ENCODE results near the gene RIPOR3.
"Not testable (repeated sequence)": the region's sequence is repeated elsewhere in the genome, so short reads cannot be mapped to it uniquely, and the experiment has no call there.

The RIPOR3 gene

DNA sequence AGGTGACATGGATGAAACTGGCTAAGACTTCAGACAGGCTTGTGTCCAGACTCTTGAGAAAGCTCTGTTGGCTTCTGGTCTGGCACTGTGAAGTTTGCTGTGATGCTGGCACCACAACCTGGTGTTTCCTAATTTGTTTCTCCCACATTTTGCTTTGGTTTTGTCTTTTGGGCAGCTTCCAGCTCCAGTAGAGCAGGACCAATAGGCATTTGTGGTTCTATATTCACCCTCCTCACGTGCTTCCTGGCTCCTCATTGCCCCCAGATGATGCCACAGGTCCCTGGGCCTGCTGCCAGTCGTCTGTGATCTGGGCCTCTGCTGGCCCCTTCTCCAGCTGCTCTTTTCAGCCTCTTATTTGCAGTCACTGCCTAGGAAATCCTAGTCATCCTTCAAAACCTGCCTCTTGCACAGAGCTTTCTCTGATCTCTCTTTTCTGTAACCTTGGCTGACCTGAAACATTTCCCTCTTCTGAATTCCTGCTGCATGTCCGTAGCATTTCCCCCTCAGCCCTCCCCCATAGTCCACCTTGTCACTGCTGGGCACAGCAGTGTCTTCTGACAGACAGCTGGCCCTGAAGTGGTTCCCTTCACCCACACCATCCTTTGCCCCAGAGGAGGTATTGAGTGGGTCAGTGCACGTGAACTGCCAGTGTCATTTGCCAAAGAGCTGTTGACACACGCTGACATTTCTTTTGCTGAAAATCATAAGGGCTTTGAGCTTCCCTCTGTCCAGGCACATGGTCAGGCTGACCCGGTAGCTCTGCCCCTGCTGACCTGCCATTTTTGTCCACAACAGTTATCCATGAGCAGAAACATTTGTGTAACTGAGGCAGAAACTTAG is 118.2 kb downstream of the RIPOR3 start:
- DNase-seq (ENCODE audit: low spot score) = peak; percentile 75

DNA sequence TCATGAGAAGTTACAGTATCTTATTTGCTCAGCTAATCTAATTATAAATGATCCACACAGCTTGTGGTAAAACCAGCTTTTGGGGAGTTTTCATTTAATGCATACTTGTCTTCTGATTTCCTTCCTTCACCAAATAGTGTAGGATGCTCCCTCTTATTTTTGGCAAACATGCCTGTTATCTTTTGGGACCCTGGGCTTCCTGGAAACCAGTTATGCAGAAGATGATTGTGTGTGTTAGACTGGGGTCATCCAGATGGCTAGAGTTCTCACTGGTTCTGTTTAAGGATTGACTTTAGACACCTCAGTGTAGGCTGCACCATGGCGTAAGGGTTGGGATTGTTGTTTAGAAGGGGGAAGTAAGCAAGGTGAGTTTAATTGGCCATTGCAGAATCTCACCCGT is 119.9 kb downstream of the RIPOR3 start:
- no peak for DNase-seq (ENCODE audit: low spot score)

DNA sequence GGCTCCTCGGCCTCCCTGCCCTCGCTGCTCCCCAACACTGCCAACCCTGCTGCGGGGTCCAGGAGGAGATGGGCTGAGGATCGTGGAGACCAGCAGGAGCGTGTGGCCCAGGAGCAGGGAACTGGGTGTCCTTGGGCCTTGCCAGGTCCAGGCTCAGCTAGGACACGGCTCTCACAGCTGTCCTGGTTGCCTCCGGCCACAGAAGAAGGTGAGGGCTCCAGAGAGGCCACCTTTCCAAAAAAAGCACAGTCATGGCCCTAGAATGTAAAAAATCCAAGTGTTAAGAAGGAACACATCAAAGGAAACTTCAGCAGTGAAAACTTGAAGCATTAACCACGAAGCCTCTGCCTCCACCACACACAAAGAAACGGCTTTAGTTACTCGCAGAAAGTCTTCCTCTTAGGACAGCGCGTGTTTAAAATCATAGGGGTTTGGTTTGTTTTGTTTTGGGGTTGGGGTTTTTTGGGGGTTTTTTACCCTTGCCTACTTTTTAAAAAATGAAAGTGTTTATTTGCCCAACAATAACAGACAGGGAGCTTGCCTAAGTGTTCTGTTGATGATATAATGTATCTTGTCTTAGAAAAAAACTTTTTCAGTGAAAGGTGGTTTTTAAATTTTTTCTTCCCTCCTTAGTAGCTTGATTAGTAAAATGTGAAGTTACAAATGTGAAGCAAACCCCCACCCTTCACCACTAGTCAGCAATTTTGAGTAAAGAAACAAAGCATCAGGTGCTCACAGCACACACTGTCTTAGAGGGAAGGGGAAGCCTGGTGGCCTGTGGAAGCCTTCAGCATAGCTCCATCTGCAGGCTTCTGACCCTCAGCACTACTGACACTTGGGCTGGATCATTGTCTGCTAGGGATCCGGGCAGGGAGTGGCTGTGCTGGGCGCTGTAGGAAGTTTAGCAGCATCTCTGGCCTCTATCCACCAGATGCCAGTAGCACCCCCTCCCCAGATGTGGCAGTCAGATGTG is 121.2 kb downstream of the RIPOR3 start:
- DNase-seq (ENCODE audit: low spot score) = no peak

DNA sequence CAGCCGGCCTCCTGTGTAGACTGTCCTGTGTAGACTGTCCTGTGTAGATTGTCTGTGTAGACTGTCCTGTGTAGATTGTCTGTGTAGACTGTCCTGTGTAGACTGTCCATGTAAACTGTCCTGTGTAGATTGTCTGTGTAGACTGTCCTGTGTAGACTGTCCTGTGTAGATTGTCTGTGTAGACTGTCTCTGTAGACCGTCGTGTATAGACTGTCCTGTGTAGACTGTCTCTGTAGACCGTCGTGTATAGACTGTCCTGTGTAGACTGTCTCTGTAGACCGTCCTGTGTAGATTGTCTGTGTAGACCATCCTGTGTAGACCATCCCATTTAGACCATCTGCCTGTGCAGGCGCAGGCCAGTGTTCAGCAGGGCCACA is 121.9 kb downstream of the RIPOR3 start:
- not testable (repeated sequence) for DNase-seq (ENCODE audit: low spot score)

DNA sequence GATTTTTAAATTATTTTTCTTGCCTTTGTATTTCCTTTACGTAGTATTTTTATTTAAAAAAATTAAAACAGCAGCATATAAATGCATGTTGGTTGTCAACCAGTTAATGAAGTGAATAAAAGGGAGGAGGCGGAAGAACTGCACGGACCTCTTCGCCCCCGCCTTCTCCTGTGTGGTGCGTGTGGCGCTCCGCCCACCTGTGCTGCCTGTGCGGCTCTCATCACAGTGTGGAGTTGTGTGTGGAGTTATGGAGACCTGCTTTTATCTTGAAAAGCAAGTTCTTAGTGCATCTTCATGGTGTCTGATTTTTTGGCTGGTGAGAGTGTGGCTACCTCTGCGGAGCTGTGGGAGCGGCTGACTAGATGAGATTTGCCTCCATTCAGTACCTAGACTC is 122.8 kb downstream of the RIPOR3 start:
- DNase-seq (ENCODE audit: low spot score) = no peak

DNA sequence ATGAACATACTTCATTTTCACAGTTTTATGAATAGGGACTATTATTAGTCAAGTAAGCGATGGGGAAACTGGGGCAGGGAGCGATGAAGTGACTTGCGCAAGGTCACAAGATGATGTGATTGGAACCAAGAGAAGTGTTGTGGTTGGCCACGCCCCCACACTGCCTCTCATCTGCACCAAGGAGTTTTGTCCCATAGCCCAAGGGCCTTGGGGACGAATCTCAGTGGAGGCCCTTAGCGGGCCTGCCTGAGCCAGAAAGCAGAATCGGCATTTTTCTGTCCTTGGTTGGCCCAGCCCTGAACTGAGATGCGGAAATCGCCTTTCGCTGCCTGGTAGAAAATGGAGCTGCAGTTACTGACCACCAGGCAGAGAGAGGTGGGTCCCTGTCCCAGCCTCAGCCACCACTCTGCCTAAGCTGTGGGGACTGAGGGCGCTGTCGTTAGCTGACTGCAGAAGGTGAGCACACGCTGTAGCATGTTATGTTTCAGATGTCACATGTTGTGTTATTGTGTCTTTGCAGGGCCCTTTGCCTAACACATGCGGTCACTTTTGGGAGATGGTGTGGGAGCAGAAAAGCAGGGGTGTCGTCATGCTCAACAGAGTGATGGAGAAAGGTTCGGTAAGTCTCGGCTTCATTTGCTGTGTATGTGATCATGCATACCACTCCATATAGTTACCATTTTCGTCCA is 123.3 kb downstream of the RIPOR3 start:
- DNase-seq (ENCODE audit: low spot score) = no peak

DNA sequence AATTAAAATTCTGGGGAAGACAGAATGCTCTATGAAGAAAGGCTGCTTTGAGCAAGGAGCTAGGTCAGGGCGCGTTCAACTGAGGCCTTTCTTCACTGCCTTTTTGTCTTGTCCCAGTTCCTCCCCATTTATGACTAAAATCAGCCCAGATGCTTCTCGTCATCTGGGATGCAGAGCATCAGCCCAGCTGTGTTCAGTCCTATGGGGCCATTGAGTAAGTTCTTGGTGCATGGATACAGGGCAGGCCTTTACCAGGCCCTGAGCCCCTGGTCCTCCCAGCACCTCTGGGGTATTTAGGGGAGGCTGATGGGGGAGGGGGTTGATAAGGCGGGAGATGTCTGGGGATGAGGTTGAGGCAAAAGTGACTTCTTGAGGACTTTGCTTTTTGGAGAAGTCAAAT is 125.5 kb downstream of the RIPOR3 start:
- no peak for DNase-seq (ENCODE audit: low spot score)

DNA sequence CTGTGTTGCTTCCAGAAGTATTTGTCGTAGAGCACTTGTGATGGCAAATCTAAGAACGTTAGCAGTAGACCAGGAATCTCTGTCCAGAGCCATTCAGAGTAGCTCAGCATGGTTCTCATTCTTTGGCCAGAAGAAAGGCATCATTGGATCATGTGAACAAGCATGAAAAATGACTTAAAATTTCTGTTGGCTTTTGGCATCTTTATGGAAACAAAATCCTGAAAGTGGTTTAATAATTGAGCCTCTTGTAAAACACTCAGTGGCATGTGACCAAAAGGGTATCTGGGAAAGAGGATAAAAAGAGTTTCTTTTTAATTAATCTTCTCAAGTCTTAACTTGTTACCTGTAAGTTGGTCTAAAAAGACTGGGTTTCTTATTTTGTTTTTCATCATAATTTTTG is 126.0 kb downstream of the RIPOR3 start:
- no peak for DNase-seq (ENCODE audit: low spot score)

DNA sequence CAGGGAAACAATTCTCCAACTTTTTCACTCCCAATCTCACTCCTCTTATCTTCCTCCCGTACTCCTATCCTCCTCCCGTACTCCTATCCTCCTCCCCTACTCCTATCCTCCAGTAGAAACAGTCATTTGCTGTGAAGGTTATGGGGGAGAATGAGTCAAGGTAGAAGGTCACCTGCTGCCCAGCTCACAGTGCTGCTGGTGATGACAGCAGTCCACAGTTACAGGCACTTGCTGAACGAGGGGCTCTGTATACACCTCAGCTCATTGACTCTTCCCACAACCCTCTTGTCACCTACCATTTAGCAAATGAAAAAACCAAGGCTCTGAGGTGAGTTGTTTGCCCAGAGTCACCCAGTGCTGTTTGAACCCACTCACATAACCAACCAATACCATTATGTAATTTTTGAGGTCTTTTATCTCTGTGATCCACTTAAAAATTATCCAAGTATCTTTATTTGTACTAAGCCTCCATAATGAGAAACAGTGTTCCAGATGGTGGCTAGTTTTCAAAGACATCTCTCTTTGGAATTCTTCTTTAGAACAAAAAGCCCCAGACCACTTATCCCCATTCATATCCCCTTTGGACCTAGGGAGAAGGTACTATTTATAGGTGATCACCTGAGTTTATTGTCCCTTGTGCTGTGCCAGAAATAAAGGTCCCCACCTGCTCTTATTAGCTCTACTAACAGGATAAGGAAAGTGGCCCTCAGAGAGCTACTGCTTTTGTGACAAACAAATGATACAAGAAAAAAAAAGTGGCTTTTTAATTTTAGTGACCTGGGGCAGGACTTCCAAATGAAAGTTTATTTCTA is 128.0 kb downstream of the RIPOR3 start:
- no peak for DNase-seq (ENCODE audit: low spot score)

DNA sequence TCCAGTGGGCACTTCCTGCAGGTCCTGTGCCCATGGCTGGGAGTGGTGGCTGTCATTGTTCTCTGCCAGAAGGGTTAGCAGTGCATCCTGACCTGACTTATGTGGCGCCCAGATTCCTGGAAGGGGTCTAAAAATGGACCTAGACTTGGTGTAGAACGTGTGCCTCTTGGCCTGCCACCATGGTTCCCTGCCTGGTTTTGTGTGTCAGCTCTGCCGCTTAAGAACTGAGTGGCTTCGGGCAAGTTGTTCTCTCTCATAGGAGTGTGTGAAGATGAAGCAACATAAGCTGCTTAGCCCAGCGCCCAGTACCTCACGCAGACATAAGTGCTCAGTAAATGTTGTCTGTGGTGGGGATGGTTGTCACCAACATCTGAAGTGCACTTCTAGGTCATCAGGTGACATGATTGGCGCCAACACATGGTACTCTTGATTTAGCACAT is 129.1 kb downstream of the RIPOR3 start:
- no peak for DNase-seq (ENCODE audit: low spot score)

DNA sequence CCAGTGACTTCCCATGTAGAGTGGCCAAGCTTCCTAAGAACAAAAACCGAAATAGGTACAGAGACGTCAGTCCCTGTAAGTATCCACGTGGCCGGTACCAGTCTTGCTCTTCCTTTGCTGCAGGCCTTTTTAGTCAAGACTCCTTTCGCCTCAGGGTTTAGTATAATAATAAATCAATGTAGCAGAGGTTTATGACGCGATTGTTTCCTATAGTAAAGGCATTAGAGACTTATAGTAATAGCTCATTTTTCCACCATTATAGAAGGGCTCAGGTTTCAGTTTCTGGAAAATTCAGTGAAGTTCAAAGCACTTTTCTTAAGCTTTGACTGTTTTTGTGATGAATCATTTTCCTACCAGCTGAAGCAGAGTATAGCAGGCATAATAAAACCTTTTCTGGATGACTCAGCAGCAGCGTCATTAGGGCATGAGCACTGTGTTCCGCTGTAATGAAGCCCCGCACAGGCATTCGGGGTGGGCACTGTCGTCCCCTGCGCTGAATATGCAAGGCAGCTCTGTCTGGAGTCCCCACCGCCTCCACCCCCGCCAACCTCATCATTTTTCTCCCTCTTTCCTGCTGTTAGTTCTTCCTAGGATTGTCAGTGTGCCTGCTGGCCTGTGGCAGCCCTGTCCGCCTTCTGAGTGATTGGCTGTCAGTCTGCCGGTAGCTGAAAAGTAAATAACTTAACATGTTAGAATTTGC is 129.8 kb downstream of the RIPOR3 start:
- peak; percentile 91 for DNase-seq (ENCODE audit: low spot score)

DNA sequence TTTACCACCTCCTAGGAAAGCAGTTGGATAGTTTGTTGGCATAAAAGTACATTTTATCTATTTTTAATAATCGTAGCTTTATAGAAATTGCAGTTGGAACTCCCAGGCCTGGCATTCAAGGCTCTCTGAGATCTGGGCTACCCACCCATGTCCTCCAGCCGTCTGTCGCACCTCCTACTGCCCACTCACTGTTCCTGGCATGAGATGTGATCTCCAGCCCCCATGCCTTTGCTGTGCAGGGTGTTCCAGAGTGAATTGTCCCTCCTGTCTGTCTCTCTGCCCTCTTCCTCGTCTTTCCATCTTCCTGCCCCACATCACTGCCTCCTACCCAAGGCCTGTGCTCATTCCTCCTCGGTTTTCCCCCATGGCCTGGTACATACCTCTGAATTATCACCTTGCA is 130.5 kb downstream of the RIPOR3 start:
- DNase-seq (ENCODE audit: low spot score) = no peak

DNA sequence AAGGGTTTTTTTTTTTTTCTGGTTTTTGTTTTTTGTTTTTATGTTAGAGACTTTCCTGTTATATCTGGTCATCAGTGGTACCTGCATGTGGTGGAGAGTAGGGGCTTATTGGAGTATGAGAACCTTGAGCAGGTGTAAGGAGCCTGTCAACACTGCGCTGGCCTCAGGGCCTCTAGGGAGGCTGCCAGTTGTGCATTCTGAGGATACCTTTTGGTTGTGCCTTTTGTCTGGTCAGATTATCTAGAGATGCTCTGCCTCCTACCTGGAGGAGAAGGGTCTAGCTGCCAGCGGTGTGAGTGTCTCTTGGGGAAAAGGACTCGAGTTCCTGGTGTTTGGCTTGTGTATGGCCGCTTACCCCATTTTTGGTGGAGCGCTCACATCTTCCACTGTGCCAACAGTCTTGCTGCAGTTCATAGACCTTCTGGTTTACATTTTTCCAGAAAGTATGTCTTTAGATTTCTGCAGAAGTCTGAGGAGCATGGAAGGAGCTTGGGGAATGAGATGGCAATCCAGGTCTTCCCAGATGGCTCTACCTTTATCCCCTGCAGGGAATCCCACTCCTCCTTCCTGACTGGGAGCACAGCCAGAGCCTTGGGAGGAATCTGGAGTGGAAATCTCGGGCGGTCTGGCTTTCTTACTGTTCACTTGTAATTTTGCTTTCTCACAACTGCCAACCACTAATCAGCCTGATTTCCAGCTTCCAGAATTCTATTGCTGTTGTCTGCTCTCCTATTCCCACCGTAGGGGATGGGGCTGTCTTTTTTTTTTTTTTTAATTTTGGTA is 131.3 kb downstream of the RIPOR3 start:
- DNase-seq (ENCODE audit: low spot score) = no peak

DNA sequence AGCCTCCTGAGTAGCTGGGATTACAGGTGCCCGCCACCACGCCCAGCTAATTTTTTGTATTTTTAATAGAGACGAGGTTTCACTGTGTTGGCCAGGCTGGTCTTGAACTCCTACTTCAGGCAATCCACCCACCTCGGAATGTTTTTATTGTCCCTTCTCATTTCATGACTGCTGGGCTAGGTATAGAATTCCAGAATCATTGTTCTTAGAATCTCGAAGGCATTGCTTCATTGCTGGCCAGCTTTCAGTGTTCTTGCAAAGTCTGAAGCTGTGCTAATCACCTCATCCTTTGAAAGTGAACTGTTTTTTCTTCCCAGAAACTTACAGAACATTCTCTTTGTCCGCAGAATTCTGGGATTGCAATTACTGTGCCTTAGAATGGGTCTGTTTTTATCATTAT is 132.2 kb downstream of the RIPOR3 start:
- DNase-seq (ENCODE audit: low spot score) = no peak

DNA sequence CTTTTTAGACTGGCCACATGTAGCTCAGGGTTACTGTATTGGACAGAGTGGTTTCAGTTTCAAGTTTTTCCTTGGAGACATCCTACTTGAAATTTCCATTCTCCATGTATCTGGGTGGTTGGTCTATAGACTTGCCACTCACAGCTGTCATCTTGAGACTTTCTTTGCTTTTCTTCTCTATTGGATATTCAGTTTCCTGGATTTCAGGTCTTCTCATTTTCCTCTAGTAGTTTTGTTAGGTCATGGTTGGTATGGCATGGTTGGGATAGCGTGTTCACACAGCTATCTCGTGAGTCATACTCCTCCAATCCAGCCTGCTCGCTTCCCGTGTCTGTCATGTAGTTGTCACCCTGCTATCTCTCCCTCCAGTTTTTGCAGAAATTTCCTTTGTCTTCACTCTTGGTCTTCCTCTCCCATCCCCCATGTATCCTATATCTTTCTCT is 132.8 kb downstream of the RIPOR3 start:
- DNase-seq (ENCODE audit: low spot score) = peak; percentile 70

DNA sequence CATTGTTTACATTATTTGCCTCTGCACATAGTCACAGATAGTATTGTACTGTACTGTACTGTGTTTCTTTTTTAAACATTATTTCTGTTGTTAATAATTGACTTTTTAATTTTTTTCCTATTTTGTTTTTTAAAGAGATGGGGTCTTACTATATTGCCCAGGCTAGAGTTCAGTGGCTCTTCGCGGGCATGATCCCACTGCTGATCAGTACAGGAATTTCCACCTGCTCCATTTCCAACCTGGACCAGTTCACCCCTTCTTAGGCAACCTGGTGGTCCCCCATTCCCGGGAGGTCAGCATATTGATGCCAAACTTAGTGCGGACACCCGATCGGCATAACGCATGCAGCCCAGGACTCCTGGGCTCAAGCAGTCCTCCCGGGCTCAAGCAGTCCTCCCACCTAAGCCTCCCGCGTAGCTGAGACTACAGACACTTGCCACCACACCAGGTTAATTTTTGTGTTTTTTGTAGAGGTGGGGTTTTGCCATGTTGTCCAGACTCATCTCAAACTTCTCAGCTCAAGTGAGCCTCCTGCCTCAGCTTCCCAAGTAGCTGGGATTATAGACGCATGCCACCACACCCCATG is 133.7 kb downstream of the RIPOR3 start:
- no peak for DNase-seq (ENCODE audit: low spot score)

DNA sequence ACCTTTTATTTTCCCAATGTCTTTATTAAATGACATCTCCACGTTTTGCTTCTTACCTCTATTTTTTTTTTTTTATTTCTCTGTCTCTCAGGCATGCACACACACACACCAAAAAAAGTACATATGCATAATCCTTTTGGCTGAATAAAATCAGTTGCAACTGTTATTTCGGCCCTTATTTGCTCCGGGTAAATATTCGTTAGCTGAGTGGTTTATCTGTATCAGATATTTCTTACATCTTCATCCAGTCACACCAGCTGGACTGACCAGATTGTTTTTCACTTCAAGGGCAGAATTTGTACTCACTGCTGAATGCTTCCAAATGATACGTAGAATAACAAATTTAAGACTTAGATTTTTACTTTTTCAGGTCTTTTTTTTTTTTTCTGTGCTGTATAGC is 135.7 kb downstream of the RIPOR3 start:
- no peak for DNase-seq (ENCODE audit: low spot score)

DNA sequence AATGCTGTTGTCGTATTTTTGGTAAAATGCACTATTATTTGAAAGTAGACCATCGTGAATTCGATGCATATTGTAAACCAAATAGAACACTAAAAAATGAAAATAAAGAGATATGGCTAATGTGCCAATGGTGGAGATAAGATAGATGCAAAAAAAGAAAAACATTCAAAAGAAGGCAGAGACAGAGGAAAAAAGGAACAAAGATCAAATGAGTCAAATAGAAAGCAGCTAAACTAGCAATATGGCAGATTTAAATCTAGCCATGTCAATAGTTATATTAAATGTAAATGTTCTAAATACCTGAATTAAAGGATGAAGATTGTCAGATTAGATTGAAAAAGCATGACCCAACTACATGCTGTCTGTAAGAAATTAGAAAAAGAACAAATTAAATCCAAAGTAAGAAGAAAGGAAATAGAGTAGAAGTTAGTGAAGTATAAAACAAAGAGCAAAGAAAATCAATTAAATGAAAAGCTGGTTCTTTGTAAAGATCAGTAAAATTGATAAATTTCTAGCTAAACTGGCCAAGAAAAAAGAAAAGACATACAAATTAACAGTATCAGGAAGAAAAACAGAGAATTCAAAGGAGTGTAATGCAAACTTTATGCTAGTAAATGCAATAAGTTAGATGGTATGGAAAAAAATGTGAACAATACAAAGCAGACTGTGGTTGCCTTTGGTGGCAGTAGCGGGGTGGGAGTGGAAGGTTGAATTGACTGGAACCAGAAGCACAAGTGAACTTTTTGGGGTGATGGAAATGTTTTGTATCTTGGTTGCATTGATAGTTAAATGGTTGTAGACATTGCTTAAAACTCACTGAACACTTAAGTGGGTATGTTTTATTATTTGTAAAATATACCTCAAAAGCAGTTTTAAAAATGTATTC is 136.4 kb downstream of the RIPOR3 start:
- no peak for DNase-seq (ENCODE audit: low spot score)

DNA sequence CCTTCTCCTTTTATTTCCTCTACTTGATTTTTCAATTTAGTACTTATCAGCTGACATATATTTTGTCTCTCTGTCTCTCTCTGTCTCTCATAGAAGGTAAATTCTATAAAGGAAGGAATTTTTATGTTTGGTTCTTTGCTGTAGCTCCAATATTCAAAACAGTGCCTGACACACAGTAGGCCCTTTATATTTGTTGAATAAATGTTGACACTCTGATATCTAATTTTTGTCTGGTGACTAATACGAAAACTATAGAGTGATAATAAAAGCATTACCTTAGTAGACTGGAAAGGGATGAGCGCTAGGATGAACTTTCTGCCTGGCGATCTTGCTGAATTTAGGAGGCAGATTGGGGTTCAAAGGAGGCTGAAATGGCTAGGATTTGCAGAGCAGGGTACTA is 138.4 kb downstream of the RIPOR3 start:
- no peak for DNase-seq (ENCODE audit: low spot score)

Data from AG20443 (cell line).